ENCODE measurements around the gene NRAS.

NRAS gene

DNA sequence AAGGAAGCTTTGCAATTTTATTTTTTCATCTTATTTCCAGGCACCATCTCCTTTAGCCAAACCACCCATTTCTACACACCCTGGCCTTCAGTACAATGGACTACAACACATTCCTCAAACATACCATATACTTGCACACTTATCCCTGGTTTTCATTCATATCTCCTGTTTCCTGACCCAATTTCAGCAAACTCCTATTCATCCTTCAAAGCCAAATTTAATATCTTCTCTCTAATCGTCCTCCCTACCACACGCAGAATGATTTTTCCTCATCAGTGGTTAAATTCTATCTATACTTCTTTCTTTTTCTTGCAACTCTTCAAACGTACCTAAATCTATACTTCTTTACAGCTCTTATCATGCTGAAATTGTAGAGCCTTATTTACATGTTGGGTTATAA, 49.6 kb downstream of the NRAS start:
- Histone ChIP-seq H3K36me3 (ENCODE audit: control insufficient read depth, insufficient read depth, low read length) (no peaks in the 10 kb centered on the region), H3K27me3 (replicated peaks; ENCODE audit: control insufficient read depth, insufficient read depth, low read length) (no peaks in the 10 kb centered on the region), H3K4me3 (replicated peaks; ENCODE audit: low read depth, low read length) (no peak overlapping the region)
- no peak for DNase-seq (ENCODE audit: extremely low read depth, insufficient read length)
- TF ChIP-seq, protein P1, sequence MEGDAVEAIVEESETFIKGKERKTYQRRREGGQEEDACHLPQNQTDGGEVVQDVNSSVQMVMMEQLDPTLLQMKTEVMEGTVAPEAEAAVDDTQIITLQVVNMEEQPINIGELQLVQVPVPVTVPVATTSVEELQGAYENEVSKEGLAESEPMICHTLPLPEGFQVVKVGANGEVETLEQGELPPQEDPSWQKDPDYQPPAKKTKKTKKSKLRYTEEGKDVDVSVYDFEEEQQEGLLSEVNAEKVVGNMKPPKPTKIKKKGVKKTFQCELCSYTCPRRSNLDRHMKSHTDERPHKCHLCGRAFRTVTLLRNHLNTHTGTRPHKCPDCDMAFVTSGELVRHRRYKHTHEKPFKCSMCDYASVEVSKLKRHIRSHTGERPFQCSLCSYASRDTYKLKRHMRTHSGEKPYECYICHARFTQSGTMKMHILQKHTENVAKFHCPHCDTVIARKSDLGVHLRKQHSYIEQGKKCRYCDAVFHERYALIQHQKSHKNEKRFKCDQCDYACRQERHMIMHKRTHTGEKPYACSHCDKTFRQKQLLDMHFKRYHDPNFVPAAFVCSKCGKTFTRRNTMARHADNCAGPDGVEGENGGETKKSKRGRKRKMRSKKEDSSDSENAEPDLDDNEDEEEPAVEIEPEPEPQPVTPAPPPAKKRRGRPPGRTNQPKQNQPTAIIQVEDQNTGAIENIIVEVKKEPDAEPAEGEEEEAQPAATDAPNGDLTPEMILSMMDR (IDR thresholded peaks at IDR 0.05; ENCODE audit: insufficient read depth, low read length, poor library complexity, severe bottlenecking) = no peak

DNA sequence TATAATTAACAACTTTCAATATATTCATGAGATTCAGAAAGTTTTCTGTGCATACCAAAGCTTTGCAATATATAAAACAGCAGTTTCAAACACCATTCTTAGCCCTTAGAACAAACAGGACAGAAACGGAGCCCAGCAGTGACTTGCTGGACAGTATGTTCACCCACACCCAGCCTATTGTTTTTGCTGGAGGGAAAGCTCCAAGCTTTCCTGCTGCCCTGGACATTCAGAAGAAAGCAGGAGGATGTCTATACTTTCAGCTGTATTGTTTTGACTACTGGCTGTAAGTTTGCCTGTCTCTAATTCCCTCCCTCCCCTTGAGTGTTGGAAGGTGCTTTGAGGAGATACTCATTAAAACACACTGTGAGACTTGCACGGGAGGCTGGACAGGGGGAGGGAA, 56.3 kb downstream of the NRAS start:
- DNase-seq (ENCODE audit: extremely low read depth, insufficient read length) = no peak
- H3K36me3 ChIP-seq (ENCODE audit: control insufficient read depth, insufficient read depth, low read length) = no peaks in the 10 kb centered on the region
- TF ChIP-seq, protein P1 (IDR thresholded peaks at IDR 0.05; ENCODE audit: insufficient read depth, low read length, poor library complexity, severe bottlenecking) = no peak
- no peaks in the 10 kb centered on the region for H3K27me3 ChIP-seq (replicated peaks; ENCODE audit: control insufficient read depth, insufficient read depth, low read length)
- H3K4me3 ChIP-seq (replicated peaks; ENCODE audit: low read depth, low read length) = no peak overlapping the region
